Peyer's patch (tissue), 4 donors: Measurements from ENCODE around the gene SGMS1. TPM values are rescaled to one million over a fixed set of nuclear protein-coding genes. Genes with fewer than 3 reads are reported as not detected.

Experiments
- DNase-seq, 3 donors: peaks; one replicate each; pipeline ENCODE4 v3.0.0-alpha.2; 2017 to 2019
- H3K27ac ChIP-seq, 4 donors: fragments of 200-600 bp; sonication (generic); one replicate each; pipeline ENCODE4 v1.5.1; 2016 to 2019
- H3K27me3 ChIP-seq, 2 donors: fragments of 200-600 bp; sonication (generic); one replicate each; pipeline ENCODE4 v1.5.1; 2019
- H3K36me3 ChIP-seq, 3 donors: fragments of 200-600 bp; sonication (generic); one replicate each; pipeline ENCODE4 v1.5.1; 2016 to 2019
- H3K4me1 ChIP-seq, 4 donors: fragments of 200-600 bp; sonication (generic); one replicate each; pipeline ENCODE4 v1.5.1; 2016 to 2019
- H3K4me3 ChIP-seq, 4 donors: fragments of 200-600 bp; sonication (generic); 1 replicate in 3 of 4; 2 replicates in 1 of 4; pipeline ENCODE4 v1.5.1; 2016 to 2019; ENCODE audit warnings: mild to moderate bottlenecking in 1 of 4
- H3K9me3 ChIP-seq, 4 donors: fragments of 200-600 bp; sonication (generic); one replicate each; pipeline ENCODE4 v1.5.1; 2016 to 2019; ENCODE audit warnings: mild to moderate bottlenecking in 1 of 4
- CTCF ChIP-seq, 6 experiments: fragments of 450-650 bp in 4 of 6; fragments of 200-600 bp in 2 of 6; sonication (generic) in 1 of 6; IDR thresholded peaks; one replicate each; pipeline ENCODE4 v1.5.1; 2017 to 2019; ENCODE audit warnings: antibody characterized with exemption in 6 of 6, mild to moderate bottlenecking in 3 of 6, moderate library complexity in 1 of 6
- POLR2A ChIP-seq, 2 donors: fragments of 450-650 bp; IDR thresholded peaks; one replicate each; pipeline ENCODE4 v1.5.1; 2017; ENCODE audit warnings: antibody characterized with exemption in 2 of 2, mild to moderate bottlenecking in 2 of 2, moderate library complexity in 2 of 2
- total RNA-seq, 4 donors: library from RNA; depleted of rRNA; stranded (reverse); fragments of >200 nt; gene quantifications; one replicate each; pipeline ENCODE4 v1.1.0, GENCODE V29; 2016

The SGMS1 gene
- total RNA-seq, 4 donors from 2014 or later: 73.4 to 117 (median 88.4) TPM

GRCh38 chr10:50310560-50311174 is 313.1 kb downstream of the SGMS1 start:
- Histone ChIP-seq H3K27me3 (no peaks in the 10 kb centered on the region), H3K4me3 (no peak overlapping the region), H3K9me3 (no peaks in the 10 kb centered on the region), H3K36me3 (peaks cover 0 to 38% (median 0%) of the 10 kb centered on the region in 3 donors), H3K4me1 (no peaks in the 10 kb centered on the region), H3K27ac (no peak overlapping the region)
- TF ChIP-seq POLR2A (IDR thresholded peaks at IDR 0.05) (no peak), CTCF (IDR thresholded peaks at IDR 0.05) (peak in 5 of 6 experiments; percentile 5 to 63 (median 60))
- peak in 2 of 3 donors; percentile 62 to 73 for DNase-seq

- no peaks in the 10 kb centered on the region for H3K27me3 ChIP-seq
- no peak for TF ChIP-seq POLR2A (IDR thresholded peaks at IDR 0.05)
- no peak for TF ChIP-seq CTCF (IDR thresholded peaks at IDR 0.05)
- H3K9me3 ChIP-seq: no peaks in the 10 kb centered on the region
- no peak for DNase-seq
- H3K4me3 ChIP-seq: no peak overlapping the region
- no peaks in the 10 kb centered on the region for H3K4me1 ChIP-seq
- H3K36me3 ChIP-seq: peaks cover 0 to 38% (median 0%) of the 10 kb centered on the region in 3 donors
- no peak overlapping the region for H3K27ac ChIP-seq
Observed at GRCh38 chr10:50309342-50309741, 314.4 kb downstream of the SGMS1 start.

- DNase-seq: no peak
- Histone ChIP-seq H3K4me1 (no peaks in the 10 kb centered on the region), H3K27me3 (no peaks in the 10 kb centered on the region), H3K9me3 (no peaks in the 10 kb centered on the region), H3K36me3 (peaks cover 0 to 28% (median 0%) of the 10 kb centered on the region in 3 donors), H3K27ac (no peak overlapping the region), H3K4me3 (no peak overlapping the region)
- TF ChIP-seq POLR2A (IDR thresholded peaks at IDR 0.05) (no peak), CTCF (IDR thresholded peaks at IDR 0.05) (no peak)
Observed at GRCh38 chr10:50304660-50305059, 319.1 kb downstream of the SGMS1 start.

- Histone ChIP-seq H3K4me3 (no peak overlapping the region), H3K4me1 (no peaks in the 10 kb centered on the region), H3K27ac (no peak overlapping the region), H3K9me3 (peaks cover 0 to 4% (median 0%) of the 10 kb centered on the region in 4 donors), H3K36me3 (no peaks in the 10 kb centered on the region), H3K27me3 (no peaks in the 10 kb centered on the region)
- no peak for DNase-seq
- TF ChIP-seq CTCF (IDR thresholded peaks at IDR 0.05) (no peak), POLR2A (IDR thresholded peaks at IDR 0.05) (no peak)
Observed at GRCh38 chr10:50299948-50300669, 323.6 kb downstream of the SGMS1 start.

- H3K27me3 ChIP-seq: no peaks in the 10 kb centered on the region
Observed at GRCh38 chr10:50295367-50295766, 328.4 kb downstream of the SGMS1 start.

More at GRCh38 chr10:50295367-50295766, 328.4 kb downstream of the SGMS1 start:
- no peak for DNase-seq
- no peak overlapping the region for H3K27ac ChIP-seq
- H3K4me1 ChIP-seq: peaks cover 0 to 8% (median 1%) of the 10 kb centered on the region in 4 donors
- H3K4me3 ChIP-seq: no peak overlapping the region
- H3K36me3 ChIP-seq: no peaks in the 10 kb centered on the region
- no peak for TF ChIP-seq POLR2A (IDR thresholded peaks at IDR 0.05)
- TF ChIP-seq CTCF (IDR thresholded peaks at IDR 0.05): no peak
- H3K9me3 ChIP-seq: peaks cover 0 to 4% (median 0%) of the 10 kb centered on the region in 4 donors
